Measurements from ENCODE around the gene TERT.
"Not testable (repeated sequence)": the region's sequence is repeated elsewhere in the genome, so short reads cannot be mapped to it uniquely, and the experiment has no call there.

The TERT gene

GRCh38 chr5:1294206-1294834 lies 548 bp downstream of the TERT start:
- DNase-seq (ENCODE audit: low read depth), result no peak

GRCh38 chr5:1293416-1294205 lies 1.3 kb downstream of the TERT start:
- no peak for DNase-seq (ENCODE audit: low read depth)

- no peak for DNase-seq (ENCODE audit: low read depth)
Observed at GRCh38 chr5:1292846-1293415, 1.9 kb downstream of the TERT start.

- DNase-seq (ENCODE audit: low read depth), result no peak
Observed at GRCh38 chr5:1292139-1292538, 2.7 kb downstream of the TERT start.

GRCh38 chr5:1291611-1292080 lies 3.2 kb downstream of the TERT start:
- DNase-seq (ENCODE audit: low read depth), result no peak

GRCh38 chr5:1290956-1291355 lies 3.9 kb downstream of the TERT start:
- not testable (repeated sequence) for DNase-seq (ENCODE audit: low read depth)

GRCh38 chr5:1289559-1289958 lies 5.3 kb downstream of the TERT start:
- not testable (repeated sequence) for DNase-seq (ENCODE audit: low read depth)

GRCh38 chr5:1288439-1289335 lies 6.2 kb downstream of the TERT start:
- no peak for DNase-seq (ENCODE audit: low read depth)

- no peak for DNase-seq (ENCODE audit: low read depth)
Observed at GRCh38 chr5:1285883-1286291, 9.0 kb downstream of the TERT start.

- no peak for DNase-seq (ENCODE audit: low read depth)
Observed at GRCh38 chr5:1285141-1285540, 9.7 kb downstream of the TERT start.

- not testable (repeated sequence) for DNase-seq (ENCODE audit: low read depth)
Observed at GRCh38 chr5:1284336-1284970, 10.4 kb downstream of the TERT start.

- DNase-seq (ENCODE audit: low read depth), result not testable (repeated sequence)
Observed at GRCh38 chr5:1283729-1284041, 11.2 kb downstream of the TERT start.

- not testable (repeated sequence) for DNase-seq (ENCODE audit: low read depth)
Observed at GRCh38 chr5:1282993-1283728, 11.7 kb downstream of the TERT start.

GRCh38 chr5:1282131-1282992 lies 12.5 kb downstream of the TERT start:
- no peak for DNase-seq (ENCODE audit: low read depth)

- no peak for DNase-seq (ENCODE audit: low read depth)
Observed at GRCh38 chr5:1281038-1281882, 13.6 kb downstream of the TERT start.

GRCh38 chr5:1280177-1281037 lies 14.5 kb downstream of the TERT start:
- no peak for DNase-seq (ENCODE audit: low read depth)

- DNase-seq (ENCODE audit: low read depth), result no peak
Observed at GRCh38 chr5:1279443-1280151, 15.3 kb downstream of the TERT start.
